Neutrophil (primary cell): ENCODE measurements around the gene TUT4.

Experiments used
- H3K27ac ChIP-seq: fragments of 200-600 bp; sonication (generic); 2 replicates; pipeline ENCODE4 v1.5.1; 2016; ENCODE audit warnings: mild to moderate bottlenecking, moderate library complexity
- H3K27me3 ChIP-seq: fragments of 200-600 bp; sonication (generic); 2 replicates; pipeline ENCODE4 v1.6.0; 2016; ENCODE audit warnings: mild to moderate bottlenecking
- H3K36me3 ChIP-seq: fragments of 200-600 bp; sonication (generic); 2 replicates; pipeline ENCODE4 v1.5.1; 2017
- H3K4me1 ChIP-seq, 2 experiments: fragments of 200-600 bp in 1 of 2; sonication (generic) in 1 of 2; 1 replicate in 1 of 2; 2 replicates in 1 of 2; pipeline versions ENCODE4 v1.5.1 to v1.6.1; 2013 to 2016; ENCODE audit warnings: low read depth in 1 of 2, low read length in 1 of 2, mild to moderate bottlenecking in 1 of 2, moderate library complexity in 1 of 2; ENCODE audit not compliant: control insufficient read depth in 1 of 2, insufficient read depth in 1 of 2
- H3K4me3 ChIP-seq, 2 experiments: fragments of 200-600 bp in 1 of 2; sonication (generic) in 1 of 2; 1 replicate in 1 of 2; 2 replicates in 1 of 2; pipeline ENCODE4 v1.5.1; 2013 to 2016; ENCODE audit warnings: low read depth in 1 of 2, low read length in 1 of 2, mild to moderate bottlenecking in 1 of 2, moderate library complexity in 1 of 2
- H3K9me3 ChIP-seq: fragments of 200-600 bp; sonication (generic); 2 replicates; pipeline ENCODE4 v1.5.1; 2016
- TF ChIP-seq, protein P1 (sequence below): fragments of 200-600 bp; sonication (generic); IDR thresholded peaks from 2 replicates; pipeline ENCODE4 v1.5.1; 2016; ENCODE audit warnings: antibody characterized with exemption

The TUT4 gene

GRCh38 chr1:52454127-52454526 lies 98.8 kb downstream of the TUT4 start:
- Histone ChIP-seq H3K27me3 (no peaks in the 10 kb centered on the region), H3K27ac (no peak overlapping the region), H3K4me3 (no peak overlapping the region), H3K9me3 (no peaks in the 10 kb centered on the region), H3K36me3 (peaks cover 26% of the 10 kb centered on the region), H3K4me1 (peaks cover 3 to 9% of the 10 kb centered on the region in 2 experiments)
- TF ChIP-seq, protein P1, sequence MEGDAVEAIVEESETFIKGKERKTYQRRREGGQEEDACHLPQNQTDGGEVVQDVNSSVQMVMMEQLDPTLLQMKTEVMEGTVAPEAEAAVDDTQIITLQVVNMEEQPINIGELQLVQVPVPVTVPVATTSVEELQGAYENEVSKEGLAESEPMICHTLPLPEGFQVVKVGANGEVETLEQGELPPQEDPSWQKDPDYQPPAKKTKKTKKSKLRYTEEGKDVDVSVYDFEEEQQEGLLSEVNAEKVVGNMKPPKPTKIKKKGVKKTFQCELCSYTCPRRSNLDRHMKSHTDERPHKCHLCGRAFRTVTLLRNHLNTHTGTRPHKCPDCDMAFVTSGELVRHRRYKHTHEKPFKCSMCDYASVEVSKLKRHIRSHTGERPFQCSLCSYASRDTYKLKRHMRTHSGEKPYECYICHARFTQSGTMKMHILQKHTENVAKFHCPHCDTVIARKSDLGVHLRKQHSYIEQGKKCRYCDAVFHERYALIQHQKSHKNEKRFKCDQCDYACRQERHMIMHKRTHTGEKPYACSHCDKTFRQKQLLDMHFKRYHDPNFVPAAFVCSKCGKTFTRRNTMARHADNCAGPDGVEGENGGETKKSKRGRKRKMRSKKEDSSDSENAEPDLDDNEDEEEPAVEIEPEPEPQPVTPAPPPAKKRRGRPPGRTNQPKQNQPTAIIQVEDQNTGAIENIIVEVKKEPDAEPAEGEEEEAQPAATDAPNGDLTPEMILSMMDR, result no peak

- Histone ChIP-seq H3K4me3 (no peak overlapping the region), H3K9me3 (no peaks in the 10 kb centered on the region), H3K36me3 (peaks cover 60% of the 10 kb centered on the region), H3K27me3 (no peaks in the 10 kb centered on the region), H3K27ac (no peak overlapping the region), H3K4me1 (no peaks in the 10 kb centered on the region)
- TF ChIP-seq, protein P1, result no peak
Measured at GRCh38 chr1:52444463-52444862, 108.4 kb downstream of the TUT4 start.

- TF ChIP-seq, protein P1, result no peak
- Histone ChIP-seq H3K4me3 (no peak overlapping the region), H3K27me3 (no peaks in the 10 kb centered on the region), H3K36me3 (peaks cover 74% of the 10 kb centered on the region), H3K27ac (no peak overlapping the region), H3K4me1 (no peaks in the 10 kb centered on the region), H3K9me3 (no peaks in the 10 kb centered on the region)
Measured at GRCh38 chr1:52439976-52440375, 112.9 kb downstream of the TUT4 start.

GRCh38 chr1:52436817-52437216 lies 116.1 kb downstream of the TUT4 start:
- Histone ChIP-seq H3K9me3 (no peaks in the 10 kb centered on the region), H3K27me3 (no peaks in the 10 kb centered on the region), H3K4me1 (no peaks in the 10 kb centered on the region), H3K27ac (no peak overlapping the region), H3K36me3 (peaks cover 76% of the 10 kb centered on the region), H3K4me3 (no peak overlapping the region)
- TF ChIP-seq, protein P1, result no peak

- no peaks in the 10 kb centered on the region for H3K27me3 ChIP-seq
- peaks cover 79% of the 10 kb centered on the region for H3K36me3 ChIP-seq
- H3K4me1 ChIP-seq, result no peaks in the 10 kb centered on the region
- H3K9me3 ChIP-seq, result no peaks in the 10 kb centered on the region
- no peak overlapping the region for H3K4me3 ChIP-seq
- TF ChIP-seq, protein P1, result no peak
- no peak overlapping the region for H3K27ac ChIP-seq
Measured at GRCh38 chr1:52435650-52436049, 117.2 kb downstream of the TUT4 start.

DNA sequence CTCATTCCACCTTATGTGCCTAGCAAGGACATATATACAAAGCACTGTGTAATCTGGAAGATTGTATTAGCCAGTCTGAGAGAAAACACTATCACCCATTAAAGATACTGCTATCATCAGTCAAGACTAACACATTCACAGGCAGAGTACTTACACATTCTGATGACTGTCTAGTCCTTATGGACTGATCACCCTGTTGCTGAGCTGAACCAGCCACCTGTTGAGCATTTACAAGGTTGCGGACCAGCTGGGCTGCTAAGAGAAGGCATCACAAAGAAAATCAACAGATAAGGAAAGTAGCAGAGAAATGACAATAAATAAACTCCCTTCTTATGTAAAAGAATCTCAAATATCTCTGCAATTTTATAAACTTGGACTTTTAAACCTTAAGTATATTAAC lies 117.7 kb downstream of the TUT4 start:
- H3K9me3 ChIP-seq, result no peaks in the 10 kb centered on the region
- H3K27me3 ChIP-seq, result no peaks in the 10 kb centered on the region
- H3K36me3 ChIP-seq, result peaks cover 81% of the 10 kb centered on the region
- H3K4me1 ChIP-seq, result no peaks in the 10 kb centered on the region
- TF ChIP-seq, protein P1, result no peak
- H3K4me3 ChIP-seq, result no peak overlapping the region
- H3K27ac ChIP-seq, result no peak overlapping the region
